GM18526 (cell line): ENCODE data around the gene DKK1.

Experiments
- POLR2A ChIP-seq: IDR thresholded peaks from 3 replicates; pipeline ENCODE4 v1.6.1; 2011; ENCODE audit not compliant: insufficient read length; ENCODE audit errors: extremely low read depth

The DKK1 gene

GRCh38 chr10:52335665-52336064 lies 21.6 kb downstream of the DKK1 start:
- TF ChIP-seq POLR2A = no peak

GRCh38 chr10:52337225-52337624 lies 23.1 kb downstream of the DKK1 start:
- TF ChIP-seq POLR2A = no peak

GRCh38 chr10:52343439-52343838 lies 29.4 kb downstream of the DKK1 start:
- TF ChIP-seq POLR2A = no peak

GRCh38 chr10:52346394-52347326 lies 32.6 kb downstream of the DKK1 start:
- TF ChIP-seq POLR2A = no peak

GRCh38 chr10:52347327-52347667 lies 33.2 kb downstream of the DKK1 start:
- TF ChIP-seq POLR2A = no peak

GRCh38 chr10:52348037-52348564 lies 34.0 kb downstream of the DKK1 start:
- no peak for TF ChIP-seq POLR2A

- TF ChIP-seq POLR2A = no peak
Observed at GRCh38 chr10:52351914-52352330, 37.8 kb downstream of the DKK1 start.

- no peak for TF ChIP-seq POLR2A
Observed at GRCh38 chr10:52353205-52353604, 39.1 kb downstream of the DKK1 start.

GRCh38 chr10:52353960-52354394 lies 39.9 kb downstream of the DKK1 start:
- TF ChIP-seq POLR2A = no peak

GRCh38 chr10:52357971-52358370 lies 43.9 kb downstream of the DKK1 start:
- no peak for TF ChIP-seq POLR2A

GRCh38 chr10:52359441-52359840 lies 45.4 kb downstream of the DKK1 start:
- TF ChIP-seq POLR2A = no peak
